Measurements from ENCODE around the gene C17orf75.
"Not testable (repeated sequence)": the region's sequence is repeated elsewhere in the genome, so short reads cannot be mapped to it uniquely, and the experiment has no call there.

The C17orf75 gene, protein sequence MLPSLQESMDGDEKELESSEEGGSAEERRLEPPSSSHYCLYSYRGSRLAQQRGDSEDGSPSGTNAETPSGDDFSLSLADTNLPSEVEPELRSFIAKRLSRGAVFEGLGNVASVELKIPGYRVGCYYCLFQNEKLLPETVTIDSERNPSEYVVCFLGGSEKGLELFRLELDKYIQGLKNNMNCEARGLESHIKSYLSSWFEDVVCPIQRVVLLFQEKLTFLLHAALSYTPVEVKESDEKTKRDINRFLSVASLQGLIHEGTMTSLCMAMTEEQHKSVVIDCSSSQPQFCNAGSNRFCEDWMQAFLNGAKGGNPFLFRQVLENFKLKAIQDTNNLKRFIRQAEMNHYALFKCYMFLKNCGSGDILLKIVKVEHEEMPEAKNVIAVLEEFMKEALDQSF
- long read RNA-seq, transcript C17orf75-202 (10 exons, 1,642 nt): major isoform, 43 of 72 reads
- long read RNA-seq, partial matches to known transcripts: 3 of 72 reads
- long read RNA-seq, other reads (novel, unspliced or antisense): 26 of 72 reads

DNA sequence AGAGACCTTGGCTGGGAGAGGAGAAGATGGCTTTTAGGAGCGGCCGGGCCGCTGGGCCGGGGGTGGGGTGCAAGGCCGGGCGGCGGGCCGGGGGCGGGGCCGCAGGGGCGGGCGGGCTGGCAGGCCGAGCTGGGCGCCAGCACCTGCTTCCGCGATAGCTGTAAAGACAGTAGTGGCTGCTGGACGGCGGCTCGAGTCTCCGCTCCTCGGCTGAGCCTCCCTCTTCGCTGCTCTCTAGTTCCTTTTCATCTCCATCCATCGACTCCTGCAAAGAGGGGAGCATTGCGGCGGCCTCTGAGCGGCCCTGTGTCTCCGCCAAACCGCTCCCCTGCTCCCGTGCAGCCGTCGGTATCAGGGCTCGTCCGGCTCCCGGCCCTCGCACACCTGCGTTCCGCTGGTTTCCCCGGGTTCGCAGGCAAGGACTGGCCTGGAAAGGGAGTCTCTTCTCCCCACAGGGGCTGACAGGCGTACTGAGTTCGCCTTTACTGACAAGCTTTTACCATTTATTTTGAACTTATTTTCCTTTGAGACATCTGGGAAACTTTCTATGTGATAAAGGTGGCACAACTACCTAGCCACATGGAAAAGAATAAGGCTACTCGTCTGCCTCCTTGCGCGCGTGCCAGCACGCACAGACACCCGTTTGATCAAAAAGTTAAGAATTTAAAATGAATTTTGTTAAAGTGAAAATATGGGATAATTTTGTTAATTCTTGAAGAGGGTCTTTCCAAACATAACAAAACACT is at the start of gene C17orf75:
C17orf75 (minus strand) TSS at position 317 of the 746 bp plus-strand sequence; CDS start at position 283, 34 bp downstream.
- peak; percentile 82 to 90 for DNase-seq (ENCODE audit: low read depth in 1 of 2, low spot score in 1 of 2)
- H3K27ac ChIP-seq (replicated peaks): peak within 1 kb of the TSS; percentile 75
- H3K4me3 ChIP-seq (replicated peaks; ENCODE audit: insufficient read depth, low read length): peak within 1 kb of the TSS; percentile 66
- H3K27me3 ChIP-seq (ENCODE audit: insufficient read depth, poor library complexity, severe bottlenecking): no peaks in the 10 kb centered on the region
- peak; percentile 92 for TF ChIP-seq POLR2AphosphoS5 (IDR thresholded peaks at IDR 0.05; ENCODE audit: low read depth)
- TF ChIP-seq SPI1 (IDR thresholded peaks at IDR 0.05; ENCODE audit: borderline replicate concordance, low read depth): no peak
- TF ChIP-seq GABPA (IDR thresholded peaks at IDR 0.05; ENCODE audit: low read depth): peak; percentile 94
- TF ChIP-seq, protein P1, sequence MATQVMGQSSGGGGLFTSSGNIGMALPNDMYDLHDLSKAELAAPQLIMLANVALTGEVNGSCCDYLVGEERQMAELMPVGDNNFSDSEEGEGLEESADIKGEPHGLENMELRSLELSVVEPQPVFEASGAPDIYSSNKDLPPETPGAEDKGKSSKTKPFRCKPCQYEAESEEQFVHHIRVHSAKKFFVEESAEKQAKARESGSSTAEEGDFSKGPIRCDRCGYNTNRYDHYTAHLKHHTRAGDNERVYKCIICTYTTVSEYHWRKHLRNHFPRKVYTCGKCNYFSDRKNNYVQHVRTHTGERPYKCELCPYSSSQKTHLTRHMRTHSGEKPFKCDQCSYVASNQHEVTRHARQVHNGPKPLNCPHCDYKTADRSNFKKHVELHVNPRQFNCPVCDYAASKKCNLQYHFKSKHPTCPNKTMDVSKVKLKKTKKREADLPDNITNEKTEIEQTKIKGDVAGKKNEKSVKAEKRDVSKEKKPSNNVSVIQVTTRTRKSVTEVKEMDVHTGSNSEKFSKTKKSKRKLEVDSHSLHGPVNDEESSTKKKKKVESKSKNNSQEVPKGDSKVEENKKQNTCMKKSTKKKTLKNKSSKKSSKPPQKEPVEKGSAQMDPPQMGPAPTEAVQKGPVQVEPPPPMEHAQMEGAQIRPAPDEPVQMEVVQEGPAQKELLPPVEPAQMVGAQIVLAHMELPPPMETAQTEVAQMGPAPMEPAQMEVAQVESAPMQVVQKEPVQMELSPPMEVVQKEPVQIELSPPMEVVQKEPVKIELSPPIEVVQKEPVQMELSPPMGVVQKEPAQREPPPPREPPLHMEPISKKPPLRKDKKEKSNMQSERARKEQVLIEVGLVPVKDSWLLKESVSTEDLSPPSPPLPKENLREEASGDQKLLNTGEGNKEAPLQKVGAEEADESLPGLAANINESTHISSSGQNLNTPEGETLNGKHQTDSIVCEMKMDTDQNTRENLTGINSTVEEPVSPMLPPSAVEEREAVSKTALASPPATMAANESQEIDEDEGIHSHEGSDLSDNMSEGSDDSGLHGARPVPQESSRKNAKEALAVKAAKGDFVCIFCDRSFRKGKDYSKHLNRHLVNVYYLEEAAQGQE (IDR thresholded peaks at IDR 0.05; ENCODE audit: insufficient replicate concordance, low read depth): peak; percentile 71

GRCh38 chr17:32388613-32389459 is 46.9 kb upstream of the C17orf75 start:
- Histone ChIP-seq H3K27me3 (ENCODE audit: insufficient read depth, poor library complexity, severe bottlenecking) (no peaks in the 10 kb centered on the region), H3K4me3 (replicated peaks; ENCODE audit: insufficient read depth, low read length) (no peak overlapping the region), H3K27ac (replicated peaks) (no peak overlapping the region)
- TF ChIP-seq CTCF (IDR thresholded peaks at IDR 0.05; ENCODE audit: insufficient read depth, low read length) (no peak), POLR2AphosphoS5 (IDR thresholded peaks at IDR 0.05; ENCODE audit: low read depth) (no peak), SPI1 (IDR thresholded peaks at IDR 0.05; ENCODE audit: borderline replicate concordance, low read depth) (no peak), GABPA (IDR thresholded peaks at IDR 0.05; ENCODE audit: low read depth) (no peak)
- TF ChIP-seq, protein P1 (IDR thresholded peaks at IDR 0.05; ENCODE audit: insufficient replicate concordance, low read depth): no peak
- DNase-seq (ENCODE audit: low read depth in 1 of 2, low spot score in 1 of 2): no peak

GRCh38 chr17:32388128-32388527 is 46.2 kb upstream of the C17orf75 start:
- not testable (repeated sequence) for H3K27me3 ChIP-seq (ENCODE audit: insufficient read depth, poor library complexity, severe bottlenecking); H3K27ac ChIP-seq (replicated peaks); H3K4me3 ChIP-seq (replicated peaks; ENCODE audit: insufficient read depth, low read length); DNase-seq (ENCODE audit: low read depth in 1 of 2, low spot score in 1 of 2)

DNA sequence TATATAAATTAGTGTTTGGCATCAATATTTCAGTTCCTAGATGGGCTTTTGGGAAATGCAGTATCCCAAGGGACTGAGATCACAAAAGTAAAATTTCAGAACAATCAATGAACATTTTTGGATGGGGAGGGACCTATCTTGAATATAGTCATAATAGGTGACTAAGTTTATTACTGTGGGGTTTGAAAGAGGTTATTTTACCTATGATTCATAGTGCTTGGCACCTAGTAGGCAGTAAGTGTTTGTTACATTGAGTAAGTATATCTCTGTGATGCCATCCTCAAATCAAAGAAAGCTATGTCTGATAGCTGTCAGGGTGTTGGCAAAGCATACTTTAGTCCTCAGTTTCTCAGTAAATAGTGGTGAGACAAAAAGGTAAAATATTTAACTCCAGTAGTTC is 44.9 kb upstream of the C17orf75 start:
- Histone ChIP-seq H3K27ac (replicated peaks) (no peak overlapping the region), H3K27me3 (ENCODE audit: insufficient read depth, poor library complexity, severe bottlenecking) (no peaks in the 10 kb centered on the region), H3K4me3 (replicated peaks; ENCODE audit: insufficient read depth, low read length) (no peak overlapping the region)
- no peak for DNase-seq (ENCODE audit: low read depth in 1 of 2, low spot score in 1 of 2)
- TF ChIP-seq POLR2AphosphoS5 (IDR thresholded peaks at IDR 0.05; ENCODE audit: low read depth) (no peak), CTCF (IDR thresholded peaks at IDR 0.05; ENCODE audit: insufficient read depth, low read length) (no peak), GABPA (IDR thresholded peaks at IDR 0.05; ENCODE audit: low read depth) (no peak), SPI1 (IDR thresholded peaks at IDR 0.05; ENCODE audit: borderline replicate concordance, low read depth) (no peak)
- TF ChIP-seq, protein P1 (IDR thresholded peaks at IDR 0.05; ENCODE audit: insufficient replicate concordance, low read depth): no peak

Data from HL-60 (cell line).